Spinal cord (tissue), 10 donors: Measurements from ENCODE around the gene RFC2. TPM values are rescaled to one million over a fixed set of nuclear protein-coding genes. Genes with fewer than 3 reads are reported as not detected.
"Not testable (repeated sequence)": the region's sequence is repeated elsewhere in the genome, so short reads cannot be mapped to it uniquely, and the experiment has no call there.

Source experiments
- DNase-seq, 6 donors: peaks; one replicate each; pipeline versions ENCODE4 v3.0.0 to v3.0.0-alpha.2; 2013 to 2015; ENCODE audit warnings: low spot score in 6 of 6, low read depth in 4 of 6
- H3K27ac ChIP-seq: one replicate; pipeline ENCODE4 v1.5.1; 2013; ENCODE audit warnings: low read depth, low read length, control low read depth
- H3K27me3 ChIP-seq: one replicate; pipeline ENCODE4 v1.6.1; 2013; ENCODE audit warnings: low read length; ENCODE audit not compliant: control insufficient read depth, insufficient read depth
- H3K36me3 ChIP-seq: one replicate; pipeline ENCODE4 v1.6.1; 2013; ENCODE audit warnings: low read length; ENCODE audit not compliant: control insufficient read depth, insufficient read depth
- H3K4me1 ChIP-seq: one replicate; pipeline ENCODE4 v1.6.1; 2013; ENCODE audit warnings: low read length; ENCODE audit not compliant: control insufficient read depth, insufficient read depth
- H3K4me3 ChIP-seq: one replicate; pipeline ENCODE4 v1.5.1; 2013; ENCODE audit warnings: low read depth, low read length, control low read depth
- H3K9me3 ChIP-seq: one replicate; pipeline ENCODE4 v1.6.1; 2013; ENCODE audit warnings: low read length; ENCODE audit not compliant: control insufficient read depth, insufficient read depth
- WGBS: methylation state at CpG from one replicate; pipeline ENCODE4 v1.1.5; 2013; ENCODE audit warnings: missing lambda C conversion rate; ENCODE audit not compliant: insufficient coverage; 5-methylcytosine and 5-hydroxymethylcytosine counted together
- polyA plus RNA-seq, 2 donors: library from polyadenylated mRNA; unstranded; fragments of 120-200 nt; gene quantifications; one replicate each; pipeline ENCODE4 v1.2.1, GENCODE V29; 2013; ENCODE audit not compliant: insufficient read length in 2 of 2
- total RNA-seq, 2 donors: library from RNA; depleted of rRNA in 1 of 2; stranded (reverse); fragments of 120-200 nt in 1 of 2; fragments of >200 nt in 1 of 2; gene quantifications; one replicate each; pipeline versions ENCODE4 v1.2.3 to v1.2.4, GENCODE V29; 2013 to 2014
- donor health status: healthy.

RFC2 gene
- total and polyA plus RNA-seq, 4 donors: 17.9 to 43.6 (median 34.5) TPM

DNA sequence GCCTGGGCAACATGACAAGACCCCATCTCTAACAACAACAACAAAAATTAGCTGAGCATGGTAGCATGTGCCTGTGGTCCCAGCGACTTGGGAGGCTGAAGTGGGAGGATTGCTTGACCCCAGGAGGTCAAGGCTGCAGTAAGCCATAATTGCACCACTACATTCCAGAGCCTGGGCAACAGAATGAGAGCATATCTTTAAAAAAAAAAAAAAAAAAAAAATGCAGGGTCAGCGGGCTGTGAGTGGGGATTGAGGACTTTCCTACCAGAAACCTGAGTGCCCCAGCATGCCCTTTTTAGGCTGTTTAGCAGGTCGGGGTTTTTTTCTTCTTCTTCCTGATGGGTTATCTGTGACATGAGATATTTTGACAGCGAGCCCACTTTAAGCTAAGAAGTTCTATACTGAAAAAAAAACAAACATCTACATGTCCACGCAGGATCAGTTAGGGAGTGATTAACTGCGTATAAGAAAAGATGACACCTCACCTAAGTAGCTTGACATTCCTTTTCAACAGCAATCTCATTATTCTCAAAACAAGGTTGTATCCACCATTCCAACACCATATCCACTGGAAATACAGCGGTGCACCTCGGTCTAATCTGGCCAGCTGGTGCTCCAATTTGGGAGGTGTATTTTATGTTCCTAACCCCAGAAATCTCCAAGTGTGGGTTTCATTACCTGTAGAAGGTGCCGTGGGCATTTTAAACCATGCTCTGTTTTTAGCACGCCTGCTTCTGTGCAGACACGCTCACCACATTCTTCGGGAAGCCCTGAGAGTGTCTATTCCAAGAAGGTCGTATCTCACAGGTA, 13.8 kb upstream of the RFC2 start:
- 94% methylated on average over 5 of the region's 13 CpGs for WGBS
- H3K27ac ChIP-seq: no peak overlapping the region
- no peak overlapping the region for H3K4me3 ChIP-seq
- no peaks in the 10 kb centered on the region for H3K27me3 ChIP-seq
- no peaks in the 10 kb centered on the region for H3K36me3 ChIP-seq
- H3K4me1 ChIP-seq: peaks cover 13% of the 10 kb centered on the region
- DNase-seq: no peak
- H3K9me3 ChIP-seq: no peaks in the 10 kb centered on the region

DNA sequence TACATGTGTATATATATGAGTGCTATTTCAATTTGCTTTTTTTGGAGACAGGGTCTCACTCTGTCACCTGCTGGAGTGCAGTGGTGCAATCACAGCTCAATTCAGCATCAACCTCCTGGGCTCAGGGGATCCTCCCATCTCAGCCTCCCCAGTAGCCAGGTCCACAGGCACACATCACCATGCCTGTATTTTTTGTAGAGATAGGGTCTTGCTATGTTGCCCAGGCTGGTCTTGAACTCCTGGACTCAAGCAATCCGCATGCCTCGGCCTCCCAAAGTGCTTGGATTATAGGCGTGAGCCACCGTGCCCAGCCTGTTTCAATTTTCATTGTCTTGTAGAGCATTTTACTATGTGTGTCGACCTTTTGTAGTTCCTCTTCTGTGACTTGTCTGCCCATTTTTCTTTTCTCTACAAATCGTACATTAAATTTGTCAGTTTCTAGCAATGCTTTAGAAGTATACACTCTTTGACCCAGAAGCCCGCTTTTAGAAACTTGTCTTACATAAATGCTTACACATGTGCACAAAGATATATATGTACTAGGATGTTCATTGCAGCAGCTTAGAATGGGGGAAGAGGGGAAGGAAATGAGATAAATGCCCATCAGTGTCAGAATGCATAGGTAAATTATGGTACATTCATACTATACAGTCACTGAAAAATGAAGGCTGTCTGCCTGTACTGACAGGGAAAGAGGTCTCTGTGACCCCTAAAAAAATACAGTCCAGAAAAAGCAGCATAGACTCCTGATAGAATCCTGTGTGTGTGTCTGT, 12.2 kb upstream of the RFC2 start:
- 70% methylated on average over 2 of the region's 7 CpGs for WGBS
- no peaks in the 10 kb centered on the region for H3K27me3 ChIP-seq
- no peaks in the 10 kb centered on the region for H3K9me3 ChIP-seq
- H3K36me3 ChIP-seq: no peaks in the 10 kb centered on the region
- DNase-seq: no peak
- H3K4me3 ChIP-seq: no peak overlapping the region
- peaks cover 8% of the 10 kb centered on the region for H3K4me1 ChIP-seq
- H3K27ac ChIP-seq: no peak overlapping the region

DNA sequence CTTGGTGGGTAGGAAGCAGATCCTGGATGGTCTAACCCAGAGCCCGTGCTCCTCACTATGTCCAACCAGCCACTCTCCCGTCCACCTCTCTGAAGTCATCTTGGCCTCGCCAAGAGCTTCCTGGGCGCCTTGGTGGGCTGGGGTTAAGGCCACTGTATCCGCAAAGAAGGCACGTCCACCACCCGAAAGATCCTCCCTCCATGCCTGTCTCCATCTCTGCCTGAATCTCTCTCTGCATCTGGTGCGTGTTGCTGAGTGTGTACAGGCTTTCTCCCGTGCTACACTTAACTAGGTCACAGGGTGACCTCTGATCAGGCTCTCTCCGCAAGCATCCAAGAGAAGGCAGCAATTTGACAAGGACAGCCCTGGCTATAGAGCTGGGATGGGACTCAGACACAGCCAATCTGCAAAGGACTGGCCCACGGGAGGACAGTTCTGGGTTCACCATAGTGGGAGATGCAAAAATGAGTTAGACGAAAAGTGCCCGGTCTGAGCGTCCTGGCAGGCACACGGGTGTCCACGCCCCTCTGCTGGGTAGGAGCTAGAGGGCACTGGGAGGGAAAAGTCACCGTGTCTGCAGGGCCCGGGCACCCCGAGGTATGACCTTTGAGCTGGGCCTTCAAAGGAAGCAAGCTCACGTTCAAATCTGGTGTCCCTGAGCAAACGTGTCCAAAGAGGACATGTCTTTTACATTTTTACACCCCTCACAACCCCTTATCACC, 9.4 kb upstream of the RFC2 start:
- no peaks in the 10 kb centered on the region for H3K9me3 ChIP-seq
- H3K27me3 ChIP-seq: no peaks in the 10 kb centered on the region
- no peak overlapping the region for H3K27ac ChIP-seq
- 79% methylated on average over 17 of the region's 21 CpGs for WGBS
- no peaks in the 10 kb centered on the region for H3K4me1 ChIP-seq
- H3K36me3 ChIP-seq: no peaks in the 10 kb centered on the region
- H3K4me3 ChIP-seq: no peak overlapping the region
- DNase-seq: no peak

DNA sequence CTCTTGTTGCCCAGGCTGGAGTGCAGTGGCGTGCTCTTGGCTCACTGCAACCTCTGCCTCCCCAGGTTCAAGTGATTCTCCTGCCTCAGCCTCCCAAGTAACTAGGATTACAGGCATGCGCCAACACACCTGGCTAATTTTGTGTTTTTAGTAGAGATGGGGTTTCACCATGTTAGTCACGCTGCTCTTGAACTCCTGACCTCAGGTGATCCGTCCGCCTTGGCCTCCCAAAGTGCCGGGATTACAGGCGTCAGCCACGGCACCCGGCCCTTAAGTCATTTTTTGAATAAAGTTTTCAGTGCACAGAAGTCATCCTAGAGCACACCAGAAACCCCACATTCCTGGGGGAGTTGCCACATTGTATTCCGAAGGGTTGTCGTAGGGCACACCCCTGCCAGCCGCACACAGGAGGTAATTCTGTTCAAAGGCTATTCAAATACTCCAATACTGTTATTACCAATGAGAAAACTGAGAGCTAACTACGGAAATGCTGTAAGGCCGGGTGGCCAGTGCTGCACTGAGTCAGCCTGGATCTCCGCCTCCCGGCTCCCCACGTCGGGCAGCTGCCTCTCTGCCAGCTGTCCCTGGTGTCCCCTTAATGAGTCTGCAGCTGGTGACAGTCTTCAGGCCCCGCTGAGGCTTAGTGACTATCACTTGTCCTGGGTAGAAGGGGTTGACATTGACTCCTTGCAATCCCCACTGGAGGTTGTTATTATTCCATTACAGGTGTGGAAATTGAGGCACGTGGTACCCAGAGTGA, 8.6 kb upstream of the RFC2 start:
- H3K4me3 ChIP-seq: no peak overlapping the region
- WGBS: 64% methylated on average over 12 of the region's 20 CpGs
- H3K4me1 ChIP-seq: no peaks in the 10 kb centered on the region
- DNase-seq: no peak
- H3K27ac ChIP-seq: no peak overlapping the region
- H3K9me3 ChIP-seq: no peaks in the 10 kb centered on the region
- no peaks in the 10 kb centered on the region for H3K36me3 ChIP-seq
- no peaks in the 10 kb centered on the region for H3K27me3 ChIP-seq

DNA sequence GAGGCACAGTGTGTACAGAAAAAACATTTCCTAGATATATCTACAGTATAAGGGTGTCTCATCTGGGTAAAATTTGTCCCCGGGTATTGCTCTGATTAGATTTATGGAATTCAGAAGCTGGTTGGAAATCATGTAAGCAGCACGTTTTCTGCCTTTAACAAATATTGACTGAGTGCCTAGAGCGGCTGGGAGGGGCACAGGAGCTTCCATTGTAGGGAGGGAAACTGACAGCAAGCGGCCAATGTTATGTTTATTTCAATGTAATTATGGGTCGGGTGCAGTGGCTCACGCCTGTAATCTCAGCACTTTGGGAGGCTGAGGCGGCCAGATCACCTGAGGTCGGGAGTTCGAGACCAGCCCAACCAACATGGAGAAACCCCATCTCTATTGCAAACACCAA, 4.4 kb upstream of the RFC2 start:
- Histone ChIP-seq H3K27me3 (no peaks in the 10 kb centered on the region), H3K4me1 (peaks cover 18% of the 10 kb centered on the region), H3K36me3 (no peaks in the 10 kb centered on the region), H3K4me3 (no peak overlapping the region), H3K9me3 (no peaks in the 10 kb centered on the region), H3K27ac (no peak overlapping the region)
- no peak for DNase-seq
- 75% methylated on average over 6 of the region's 9 CpGs for WGBS

DNA sequence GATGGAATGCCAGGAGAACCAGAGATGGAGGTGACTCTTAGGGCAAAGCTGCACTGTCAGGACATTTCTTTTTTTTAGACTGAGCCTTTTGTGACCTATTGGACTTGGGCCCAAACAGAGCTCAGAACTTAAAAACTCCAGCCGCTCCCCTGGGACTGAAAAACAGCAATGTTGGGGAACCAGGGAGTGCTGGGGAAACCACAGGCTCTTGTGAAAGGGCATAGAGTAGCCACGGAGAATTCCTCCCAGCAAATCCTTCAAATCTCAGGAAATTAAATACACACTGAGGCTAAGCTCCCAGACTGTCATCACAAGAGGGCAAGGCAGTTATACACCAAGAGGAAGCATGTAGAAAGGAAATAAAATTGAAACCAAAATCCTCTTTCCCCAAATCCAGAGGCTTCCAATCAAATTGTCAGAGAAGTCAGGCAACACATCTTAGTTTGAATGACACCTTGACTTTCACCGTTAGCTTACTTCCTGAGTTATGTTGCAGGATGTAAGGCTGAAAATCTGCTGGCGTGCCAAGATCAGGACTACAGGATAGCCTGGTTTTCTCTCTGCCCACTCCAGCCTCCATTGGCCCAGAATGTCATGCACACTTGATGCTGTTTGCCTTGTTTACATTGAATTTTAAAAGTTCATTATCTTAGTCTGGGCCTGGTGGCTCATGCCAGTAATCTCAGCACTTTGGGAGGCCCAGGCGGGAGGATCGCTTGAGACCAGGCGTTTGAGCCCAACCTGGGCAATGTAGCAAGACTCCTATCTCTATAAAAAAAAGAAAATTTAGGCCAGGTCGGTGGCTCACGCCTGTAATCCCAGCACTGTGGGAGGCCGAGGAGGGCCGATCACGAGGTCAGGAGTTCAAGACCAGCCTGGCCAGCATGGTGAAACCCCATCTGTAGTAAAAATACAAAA, 2.6 kb upstream of the RFC2 start:
- DNase-seq: peak in 1 of 6 donors; percentile 61
- H3K27me3 ChIP-seq: no peaks in the 10 kb centered on the region
- no peaks in the 10 kb centered on the region for H3K9me3 ChIP-seq
- peaks cover 27% of the 10 kb centered on the region for H3K4me1 ChIP-seq
- H3K4me3 ChIP-seq: no peak overlapping the region
- peaks cover 2% of the 10 kb centered on the region for H3K36me3 ChIP-seq
- peak overlapping the region; percentile 72 for H3K27ac ChIP-seq
- 73% methylated on average over 3 of the region's 12 CpGs for WGBS

DNA sequence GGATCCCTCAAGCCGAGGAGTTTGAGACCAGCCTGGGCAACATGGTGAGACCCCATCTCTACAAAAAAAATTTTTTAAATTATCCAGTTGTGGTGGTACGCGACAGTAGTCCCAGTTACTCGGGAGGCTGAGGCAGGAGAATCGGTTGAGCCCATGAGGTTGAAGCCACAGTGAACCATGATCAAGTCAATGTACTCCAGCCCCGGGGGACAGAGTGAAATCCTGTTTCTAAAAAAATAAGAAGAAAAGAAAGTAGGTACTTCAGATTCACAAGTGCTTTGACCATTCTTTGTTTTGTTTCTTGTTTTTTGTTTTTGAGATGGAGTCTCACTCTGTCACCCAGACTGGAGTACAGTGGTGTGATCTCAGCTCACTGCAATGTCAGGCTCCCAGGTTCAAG, 1.3 kb upstream of the RFC2 start:
- H3K27me3 ChIP-seq, H3K4me3 ChIP-seq, H3K9me3 ChIP-seq, DNase-seq: not testable (repeated sequence)
- Histone ChIP-seq H3K4me1 (peaks cover 27% of the 10 kb centered on the region), H3K27ac (peak overlapping the region; percentile 99), H3K36me3 (peaks cover 13% of the 10 kb centered on the region)
- WGBS: 95% methylated on average over 5 of the region's 6 CpGs

DNA sequence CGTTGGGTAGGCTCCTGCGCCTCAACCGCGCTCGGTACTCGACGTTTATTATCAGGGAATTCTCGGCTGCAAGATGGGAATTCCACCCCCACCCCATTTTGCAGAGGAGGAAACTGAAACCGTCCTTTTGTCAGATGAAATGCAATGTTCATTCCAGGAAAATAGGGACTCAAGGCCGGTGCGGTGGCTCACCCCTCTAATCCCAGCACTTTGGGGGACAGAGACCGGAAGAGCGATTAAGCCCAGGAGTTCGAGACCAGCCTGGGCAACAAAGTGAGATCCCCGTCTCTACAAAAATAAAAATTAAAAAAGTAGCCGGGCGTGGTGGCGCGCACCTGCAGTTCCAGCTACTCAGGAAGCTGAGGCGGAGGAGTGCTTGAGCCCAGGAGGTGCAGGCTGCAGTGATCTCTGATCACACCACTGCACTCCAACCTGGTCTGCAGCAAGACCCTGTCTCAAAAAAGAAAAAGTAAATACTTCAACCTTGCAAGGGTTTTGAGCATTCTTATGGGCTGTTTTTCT, 720 bp upstream of the RFC2 start:
- 15% methylated on average over 16 of the region's 20 CpGs for WGBS
- Histone ChIP-seq H3K4me3 (peak overlapping the region; percentile 99), H3K27ac (peak overlapping the region; percentile 99), H3K36me3 (peaks cover 17% of the 10 kb centered on the region), H3K9me3 (no peaks in the 10 kb centered on the region), H3K4me1 (peaks cover 27% of the 10 kb centered on the region), H3K27me3 (no peaks in the 10 kb centered on the region)
- no peak for DNase-seq
